Osteocyte (in vitro differentiated cells): Measurements from ENCODE around the gene FAM131A. TPM values are rescaled to one million over a fixed set of nuclear protein-coding genes. Genes with fewer than 3 reads are reported as not detected.

Source experiments
- DNase-seq: peaks from one replicate; pipeline ENCODE4 v3.0.0; 2021; ENCODE audit warnings: mixed read lengths; ENCODE audit not compliant: unreplicated experiment; ENCODE audit errors: extremely low spot score
- H3K27ac Mint-ChIP-seq: one replicate; pipeline ENCODE4 v1.8.0; 2021; ENCODE audit warnings: mild to moderate bottlenecking, mixed read lengths; ENCODE audit not compliant: unreplicated experiment
- H3K27me3 Mint-ChIP-seq: one replicate; pipeline ENCODE4 v1.8.0; 2021; ENCODE audit warnings: mixed read lengths; ENCODE audit not compliant: unreplicated experiment
- H3K36me3 Mint-ChIP-seq: one replicate; pipeline ENCODE4 v1.8.0; 2021; ENCODE audit warnings: mixed read lengths; ENCODE audit not compliant: unreplicated experiment
- H3K4me1 Mint-ChIP-seq: one replicate; pipeline ENCODE4 v1.8.0; 2021; ENCODE audit warnings: mixed read lengths; ENCODE audit not compliant: unreplicated experiment
- H3K4me3 Mint-ChIP-seq: one replicate; pipeline ENCODE4 v1.8.0; 2021; ENCODE audit warnings: mild to moderate bottlenecking, moderate library complexity, mixed read lengths; ENCODE audit not compliant: unreplicated experiment
- H3K9me3 Mint-ChIP-seq: one replicate; pipeline ENCODE4 v1.8.0; 2021; ENCODE audit warnings: mixed read lengths; ENCODE audit not compliant: unreplicated experiment
- CTCF ChIP-seq: fragments of 200-600 bp; sonication (generic); IDR thresholded peaks from 2 replicates; pipeline ENCODE4 v1.5.0; 2021; ENCODE audit warnings: antibody characterized with exemption, mild to moderate bottlenecking, moderate library complexity
- total RNA-seq: library from RNA; stranded (reverse); gene quantifications from 2 replicates; pipeline ENCODE4 v1.2.1, GENCODE V29; 2021

Gene FAM131A
- total RNA-seq, 1 donor from 2014 or later, result 11.3 TPM

GRCh38 chr3:184382326-184383032 is 45.1 kb downstream of the FAM131A start:
- H3K27ac Mint-ChIP-seq, result no peak overlapping the region
- H3K27me3 Mint-ChIP-seq, result peaks cover 39% of the 10 kb centered on the region
- H3K9me3 Mint-ChIP-seq, result no peaks in the 10 kb centered on the region
- no peaks in the 10 kb centered on the region for H3K36me3 Mint-ChIP-seq
- no peak overlapping the region for H3K4me3 Mint-ChIP-seq
- H3K4me1 Mint-ChIP-seq, result peaks cover 12% of the 10 kb centered on the region
- no peak for DNase-seq
- TF ChIP-seq CTCF, result no peak

- Mint-ChIP-seq H3K27me3 (peaks cover 34% of the 10 kb centered on the region), H3K9me3 (no peaks in the 10 kb centered on the region), H3K4me1 (peaks cover 8% of the 10 kb centered on the region), H3K4me3 (no peak overlapping the region), H3K27ac (no peak overlapping the region), H3K36me3 (no peaks in the 10 kb centered on the region)
- no peak for TF ChIP-seq CTCF
- no peak for DNase-seq
Observed at GRCh38 chr3:184383033-184383740, 45.8 kb downstream of the FAM131A start.

GRCh38 chr3:184384342-184384741 is 46.9 kb downstream of the FAM131A start:
- H3K27ac Mint-ChIP-seq, result no peak overlapping the region
- H3K4me1 Mint-ChIP-seq, result peaks cover 3% of the 10 kb centered on the region
- no peak overlapping the region for H3K4me3 Mint-ChIP-seq
- no peaks in the 10 kb centered on the region for H3K36me3 Mint-ChIP-seq
- H3K9me3 Mint-ChIP-seq, result no peaks in the 10 kb centered on the region
- DNase-seq, result no peak
- H3K27me3 Mint-ChIP-seq, result peaks cover 26% of the 10 kb centered on the region
- no peak for TF ChIP-seq CTCF

GRCh38 chr3:184384856-184385422 is 47.5 kb downstream of the FAM131A start:
- no peak for TF ChIP-seq CTCF
- H3K9me3 Mint-ChIP-seq, result no peaks in the 10 kb centered on the region
- H3K4me1 Mint-ChIP-seq, result peaks cover 3% of the 10 kb centered on the region
- H3K36me3 Mint-ChIP-seq, result no peaks in the 10 kb centered on the region
- no peak for DNase-seq
- no peak overlapping the region for H3K4me3 Mint-ChIP-seq
- H3K27me3 Mint-ChIP-seq, result peaks cover 31% of the 10 kb centered on the region
- H3K27ac Mint-ChIP-seq, result no peak overlapping the region
